HFF-Myc (cell line): ENCODE results near the gene CA4.

ENCODE experiments used
- DNase-seq: peaks from one replicate; pipeline ENCODE4 v3.0.0-alpha.2; 2011; ENCODE audit warnings: low read depth; ENCODE audit errors: extremely low read depth
- H3K4me3 ChIP-seq: replicated peaks from 2 replicates; pipeline ENCODE4 v1.5.1; 2011; ENCODE audit warnings: low read depth, mild to moderate bottlenecking, control low read depth, low read length
- TF ChIP-seq, protein P1 (sequence below): IDR thresholded peaks from 2 replicates; pipeline ENCODE4 v1.5.1; 2012; ENCODE audit warnings: mild to moderate bottlenecking, low read depth, low read length, control low read depth; ENCODE audit errors: missing control alignments

CA4 gene

DNA sequence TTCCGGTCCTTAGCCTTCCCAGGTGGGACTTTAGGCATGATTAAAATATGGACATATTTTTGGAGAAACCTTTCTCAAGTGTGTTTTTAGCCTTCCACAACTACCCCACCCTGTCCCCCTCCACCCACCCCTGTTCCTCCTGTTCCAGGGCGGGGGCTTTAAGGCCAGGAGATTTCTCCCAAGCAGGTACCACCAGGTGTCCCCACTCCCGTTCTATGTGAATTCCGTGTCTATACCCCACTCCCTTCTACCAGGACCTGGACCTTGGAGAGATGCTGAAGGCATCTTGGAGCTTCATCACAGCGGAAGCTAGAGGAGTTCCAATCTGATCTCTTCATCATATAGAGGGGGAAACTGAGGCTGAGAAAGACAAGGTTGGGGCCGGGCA, 9.7 kb downstream of the CA4 start:
- TF ChIP-seq, protein P1, sequence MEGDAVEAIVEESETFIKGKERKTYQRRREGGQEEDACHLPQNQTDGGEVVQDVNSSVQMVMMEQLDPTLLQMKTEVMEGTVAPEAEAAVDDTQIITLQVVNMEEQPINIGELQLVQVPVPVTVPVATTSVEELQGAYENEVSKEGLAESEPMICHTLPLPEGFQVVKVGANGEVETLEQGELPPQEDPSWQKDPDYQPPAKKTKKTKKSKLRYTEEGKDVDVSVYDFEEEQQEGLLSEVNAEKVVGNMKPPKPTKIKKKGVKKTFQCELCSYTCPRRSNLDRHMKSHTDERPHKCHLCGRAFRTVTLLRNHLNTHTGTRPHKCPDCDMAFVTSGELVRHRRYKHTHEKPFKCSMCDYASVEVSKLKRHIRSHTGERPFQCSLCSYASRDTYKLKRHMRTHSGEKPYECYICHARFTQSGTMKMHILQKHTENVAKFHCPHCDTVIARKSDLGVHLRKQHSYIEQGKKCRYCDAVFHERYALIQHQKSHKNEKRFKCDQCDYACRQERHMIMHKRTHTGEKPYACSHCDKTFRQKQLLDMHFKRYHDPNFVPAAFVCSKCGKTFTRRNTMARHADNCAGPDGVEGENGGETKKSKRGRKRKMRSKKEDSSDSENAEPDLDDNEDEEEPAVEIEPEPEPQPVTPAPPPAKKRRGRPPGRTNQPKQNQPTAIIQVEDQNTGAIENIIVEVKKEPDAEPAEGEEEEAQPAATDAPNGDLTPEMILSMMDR: no peak
- no peak overlapping the region for H3K4me3 ChIP-seq
- no peak for DNase-seq

DNA sequence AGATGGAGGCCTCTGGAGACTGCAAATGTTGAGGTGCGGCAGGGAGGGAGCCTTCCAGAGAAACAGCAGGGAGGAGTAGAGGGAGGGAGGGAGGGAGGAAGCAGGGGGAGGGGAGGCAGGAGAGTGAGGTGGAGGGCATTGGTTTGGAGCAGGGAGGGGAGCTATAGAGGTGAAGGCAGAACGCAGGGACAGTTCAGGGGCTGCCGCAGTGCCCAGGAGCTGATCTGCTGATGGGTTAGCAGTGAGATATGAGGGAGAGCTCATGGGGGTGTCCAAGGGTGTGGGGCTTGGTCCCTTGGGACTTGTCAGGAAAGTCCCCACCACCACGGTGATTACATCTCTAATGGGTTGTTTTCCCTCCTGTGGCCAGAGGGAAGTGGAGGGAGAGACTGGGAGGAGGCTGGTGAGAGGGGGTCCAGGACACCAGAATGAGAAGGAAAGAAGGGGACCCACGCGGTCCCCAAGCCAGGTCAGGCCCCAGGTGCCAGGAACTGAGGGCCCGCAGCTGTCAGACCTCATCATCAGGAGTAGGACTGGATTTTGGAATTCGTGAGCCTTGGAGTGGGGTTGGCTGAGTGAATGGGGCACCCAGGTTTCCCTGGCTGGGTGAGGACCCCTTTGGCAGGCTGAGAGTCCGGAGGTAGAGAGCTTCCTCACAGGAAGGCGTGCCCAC, 11.2 kb downstream of the CA4 start:
- DNase-seq: no peak
- TF ChIP-seq, protein P1: no peak
- no peak overlapping the region for H3K4me3 ChIP-seq

DNA sequence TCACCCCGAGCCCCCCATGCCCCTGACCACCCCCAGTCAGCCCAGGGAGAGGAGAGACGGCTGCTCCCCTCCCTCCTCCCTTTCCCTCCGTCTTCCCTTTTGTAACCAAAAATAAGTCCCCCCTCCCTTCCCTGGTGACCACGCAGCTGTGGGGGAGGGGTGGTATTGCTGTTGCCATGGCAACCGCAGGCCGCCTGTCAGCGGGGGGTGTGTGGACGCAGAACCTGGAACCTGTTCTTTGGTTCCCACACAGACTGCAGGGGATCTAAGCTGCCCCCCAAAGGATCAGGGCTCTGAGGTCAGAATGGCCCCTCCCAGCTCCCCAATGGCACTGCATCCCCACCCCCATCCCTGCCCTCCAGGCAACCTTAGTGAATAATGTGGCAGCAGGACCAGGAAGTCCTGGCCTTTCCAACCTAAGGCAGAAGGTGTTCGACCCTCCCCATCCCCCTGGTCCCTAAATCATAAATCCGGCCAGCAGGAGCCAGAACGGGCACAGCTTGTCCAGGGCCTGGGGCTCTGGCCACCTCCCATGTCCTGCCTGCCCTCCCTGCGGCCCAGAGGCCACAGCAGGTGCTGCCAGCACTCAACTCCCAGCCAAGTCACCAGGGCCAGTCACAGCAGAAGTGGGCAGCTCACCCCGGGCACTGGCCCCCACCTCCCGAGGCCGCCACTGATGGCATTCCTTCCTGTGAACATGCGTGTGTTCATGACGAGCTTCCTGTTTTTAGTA, 12.0 kb downstream of the CA4 start:
- TF ChIP-seq, protein P1: no peak
- DNase-seq: no peak
- no peak overlapping the region for H3K4me3 ChIP-seq

DNA sequence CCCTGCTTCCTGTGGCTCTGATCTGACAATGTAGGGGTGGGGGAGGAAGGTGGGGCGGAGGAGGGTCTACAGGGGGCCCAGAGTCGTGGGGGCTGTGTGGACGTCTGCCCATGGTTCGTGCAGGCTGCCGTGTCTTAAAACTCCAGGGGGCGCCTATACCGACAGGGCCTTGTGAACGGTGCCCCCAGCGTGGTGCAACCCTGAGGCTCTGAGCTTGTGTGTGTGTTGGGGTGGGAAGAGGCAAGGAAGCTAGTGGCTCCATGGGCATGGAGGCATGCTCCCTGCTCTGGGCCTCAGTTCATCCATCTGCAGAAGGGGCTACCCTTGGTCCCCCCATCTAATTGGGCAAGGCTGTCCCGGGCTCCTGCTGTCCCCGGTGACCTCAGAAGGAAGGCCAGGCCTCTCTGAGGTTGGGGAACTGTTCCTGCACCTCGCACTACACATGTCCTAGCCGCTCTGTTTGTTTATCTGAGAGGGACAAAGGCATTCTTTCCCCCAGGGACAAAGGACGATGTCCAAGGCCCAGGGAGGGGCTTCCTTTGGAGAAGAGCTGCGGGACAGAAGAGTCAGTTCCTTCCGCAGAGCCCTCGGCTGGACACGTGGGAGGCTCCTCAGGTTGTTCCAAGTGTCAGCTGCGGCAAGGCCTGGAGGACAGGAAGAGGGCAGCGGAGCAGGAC, 13.5 kb downstream of the CA4 start:
- TF ChIP-seq, protein P1: peak; percentile 13
- H3K4me3 ChIP-seq: no peak overlapping the region
- no peak for DNase-seq

DNA sequence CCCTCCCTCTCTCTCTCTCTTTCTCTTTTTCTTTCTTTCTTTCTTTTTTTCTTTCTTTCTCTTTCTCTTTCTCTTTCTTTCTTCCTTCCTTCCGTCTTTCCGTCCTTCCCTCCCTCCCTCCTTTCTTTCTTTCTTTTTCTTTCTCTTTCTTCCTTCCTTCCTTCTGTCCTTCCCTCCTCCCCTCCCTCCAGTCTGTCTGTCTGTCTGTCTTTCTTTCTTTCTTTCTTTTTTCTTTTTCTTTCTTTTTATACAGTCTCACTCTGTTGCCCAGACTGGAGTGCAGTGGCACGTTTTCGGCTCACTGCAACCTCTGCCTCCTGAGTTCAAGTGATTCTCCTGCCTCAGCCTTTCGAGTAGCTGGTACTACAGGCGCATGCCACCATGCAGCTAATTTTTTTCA, 14.4 kb downstream of the CA4 start:
- H3K4me3 ChIP-seq: no peak overlapping the region
- DNase-seq: no peak
- TF ChIP-seq, protein P1: no peak

DNA sequence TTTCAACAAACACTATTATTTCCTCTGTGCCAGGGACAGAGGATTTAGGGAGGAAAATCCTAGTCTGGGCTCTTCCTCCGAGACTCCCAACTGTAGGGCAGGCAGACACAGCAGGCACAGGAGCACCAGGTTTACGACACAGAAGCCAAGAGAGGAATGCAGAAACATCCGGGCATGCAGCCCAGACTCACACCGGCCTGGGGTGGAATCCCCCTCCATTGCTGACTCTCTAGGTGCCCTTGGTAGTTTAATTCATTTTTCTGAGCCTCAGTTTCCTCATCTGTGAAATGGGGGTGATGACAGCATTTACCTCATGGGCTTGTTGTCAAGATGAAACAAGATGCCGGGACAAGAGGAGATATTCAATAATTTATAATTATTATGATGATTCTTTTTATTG, 14.9 kb downstream of the CA4 start:
- no peak for DNase-seq
- TF ChIP-seq, protein P1: no peak
- no peak overlapping the region for H3K4me3 ChIP-seq
